SHP77 (cell line): ENCODE results near the gene RRP36.

ENCODE experiments used
- DNase-seq, 2 experiments: peaks; one replicate each; lab custom pipeline; 2025; lab: John Stamatoyannopoulos, UW

RRP36 gene

DNA sequence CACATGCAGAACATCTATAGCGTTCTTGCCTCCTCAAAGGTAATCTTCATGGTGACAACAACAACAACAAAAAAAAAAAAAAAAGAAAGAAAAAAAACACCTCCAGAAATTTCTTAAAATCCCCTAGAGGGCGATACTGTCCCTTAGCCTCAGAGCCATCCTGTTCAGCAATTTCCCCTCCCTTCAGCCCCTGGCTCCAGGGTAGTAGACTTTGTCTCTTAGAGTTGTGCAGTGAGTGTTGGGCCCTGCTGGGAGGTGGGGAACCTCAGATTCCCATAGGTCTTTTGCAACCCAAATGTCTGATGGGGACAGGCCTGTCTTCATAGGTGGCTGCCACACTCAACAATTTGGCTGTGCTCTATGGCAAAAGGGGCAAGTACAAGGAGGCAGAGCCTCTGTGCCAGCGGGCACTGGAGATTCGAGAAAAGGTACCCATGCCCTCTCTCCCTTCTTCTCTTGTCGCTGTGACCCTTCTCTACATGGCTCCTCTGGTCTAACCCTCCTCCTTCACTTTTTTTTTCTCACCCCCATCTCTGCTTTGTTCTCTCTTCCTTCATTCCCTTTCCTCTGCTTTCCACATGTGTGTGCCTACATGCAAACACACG is 48.7 kb downstream of the RRP36 start:
- DNase-seq = peak in 1 of 2 experiments; percentile 45

DNA sequence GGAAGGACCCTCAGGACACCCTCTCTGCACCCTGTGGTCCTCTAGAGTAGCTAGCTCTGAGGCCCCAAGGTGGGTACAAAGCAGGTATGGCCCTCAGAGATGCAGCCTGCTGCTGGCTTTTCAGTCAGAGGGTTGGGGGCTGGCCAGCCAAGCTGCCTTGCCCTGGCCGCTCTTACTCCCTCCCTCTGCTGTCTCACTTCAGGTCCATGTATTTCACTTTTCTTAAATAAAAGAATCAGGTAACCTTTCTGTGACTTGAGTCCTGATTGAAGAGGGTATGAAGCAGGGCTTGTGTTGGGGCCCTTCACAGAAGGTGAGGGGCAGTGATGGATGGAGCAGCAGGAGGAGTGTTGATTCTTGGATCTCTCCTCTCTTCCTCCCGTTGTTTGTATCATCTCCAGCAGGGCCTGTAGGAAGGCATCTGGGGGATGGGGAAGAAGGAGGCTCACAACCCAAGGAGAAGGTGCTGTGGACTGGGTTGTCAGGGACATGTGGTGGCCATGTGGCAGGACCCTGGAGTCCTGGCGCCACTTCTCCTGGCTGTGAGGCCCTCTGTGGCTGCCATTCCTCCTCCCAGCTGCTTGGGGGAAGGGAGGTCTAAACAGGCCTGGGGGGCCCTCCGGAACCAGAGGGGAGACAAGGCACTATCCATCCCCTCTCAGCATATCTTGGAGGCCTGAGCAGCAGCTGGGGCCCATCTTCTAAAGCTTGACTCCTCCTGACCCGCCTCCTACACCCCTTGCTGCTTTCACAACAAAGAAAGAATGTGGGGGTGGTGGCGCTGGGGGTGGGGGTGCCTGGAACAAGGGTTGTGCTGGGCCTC is 53.6 kb downstream of the RRP36 start:
- no peak for DNase-seq

DNA sequence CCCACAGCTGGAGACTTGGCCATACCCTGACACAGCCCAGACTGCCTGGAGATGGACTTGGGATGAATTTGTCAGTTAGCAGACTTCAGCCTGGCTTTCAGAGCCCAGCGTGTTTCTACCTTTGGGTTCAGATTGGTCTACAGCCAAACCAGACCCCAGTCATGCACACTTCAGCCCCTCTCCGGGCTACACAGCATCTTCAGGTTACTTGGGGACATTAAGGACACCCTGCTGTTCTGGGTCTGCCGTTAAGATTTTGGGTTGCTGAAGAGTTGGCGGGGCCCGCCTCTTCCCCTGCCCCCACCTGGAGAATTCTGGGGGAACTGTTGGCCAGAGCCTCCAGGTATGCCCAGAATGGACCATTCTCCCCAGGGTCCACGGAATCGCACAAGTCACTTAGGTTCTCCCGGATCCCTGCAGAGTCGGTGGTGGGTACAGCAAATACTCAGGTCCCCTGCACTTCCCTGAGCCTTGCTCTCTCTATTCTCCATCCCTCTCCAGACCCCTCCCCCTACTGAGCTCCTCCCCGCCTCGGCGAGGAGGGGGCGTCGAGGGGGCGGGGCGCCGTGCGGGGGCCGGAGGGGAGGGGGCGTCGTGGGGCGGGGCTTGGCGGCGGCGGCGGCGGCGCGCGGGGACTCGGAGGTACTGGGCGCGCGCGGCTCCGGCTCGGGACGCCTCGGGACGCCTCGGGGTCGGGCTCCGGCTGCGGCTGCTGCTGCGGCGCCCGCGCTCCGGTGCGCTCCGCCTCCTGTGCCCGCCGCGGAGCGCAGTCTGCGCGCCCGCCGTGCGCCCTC is 54.4 kb downstream of the RRP36 start, which contains the start of gene PTK7:
Gene PTK7, plus strand, starts transcription at position 645 of the 794 bp plus-strand sequence. CDS start 175 bp downstream, outside the sequence.
- peak; percentile 32 to 34 for DNase-seq

DNA sequence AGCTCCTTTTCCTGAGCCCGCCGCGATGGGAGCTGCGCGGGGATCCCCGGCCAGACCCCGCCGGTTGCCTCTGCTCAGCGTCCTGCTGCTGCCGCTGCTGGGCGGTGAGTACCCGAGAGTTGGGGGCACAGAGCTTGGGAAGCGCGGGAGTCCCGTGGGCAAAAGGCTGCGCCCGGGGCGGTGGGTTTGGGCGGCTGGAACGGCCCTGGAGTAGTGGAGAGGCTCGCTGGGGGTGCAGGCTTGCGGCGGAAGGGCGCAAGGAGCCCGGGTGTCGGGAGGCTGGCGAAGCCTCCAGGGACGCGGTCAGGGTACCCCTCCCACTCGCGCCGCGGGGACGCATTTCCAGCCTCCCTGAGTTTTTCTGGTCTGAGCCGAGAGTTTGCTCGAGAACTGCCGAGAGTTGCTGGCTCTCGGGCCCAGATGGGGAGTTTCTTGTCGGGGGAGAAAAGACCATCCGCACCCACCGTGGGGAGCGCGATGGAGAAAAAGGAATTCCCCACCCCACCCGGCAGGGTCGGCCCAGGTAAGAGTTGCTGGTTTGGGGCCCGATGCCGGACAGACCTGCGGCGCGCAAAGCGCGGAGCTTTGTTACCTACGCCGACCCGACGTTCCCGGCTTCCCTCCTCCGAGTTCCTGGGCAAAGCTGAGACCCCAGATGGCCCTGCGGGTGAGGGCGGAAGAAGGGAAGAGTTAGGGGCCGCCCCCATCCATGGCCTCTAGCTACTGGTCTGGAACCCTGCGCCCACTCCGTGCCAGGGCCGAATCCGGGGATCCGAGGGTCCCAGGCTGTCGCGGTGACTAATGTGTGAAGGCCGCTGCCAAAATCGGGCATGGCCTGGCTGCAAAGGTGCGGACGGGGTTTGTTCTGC is 55.3 kb downstream of the RRP36 start:
- peak; percentile 9 to 18 for DNase-seq

DNA sequence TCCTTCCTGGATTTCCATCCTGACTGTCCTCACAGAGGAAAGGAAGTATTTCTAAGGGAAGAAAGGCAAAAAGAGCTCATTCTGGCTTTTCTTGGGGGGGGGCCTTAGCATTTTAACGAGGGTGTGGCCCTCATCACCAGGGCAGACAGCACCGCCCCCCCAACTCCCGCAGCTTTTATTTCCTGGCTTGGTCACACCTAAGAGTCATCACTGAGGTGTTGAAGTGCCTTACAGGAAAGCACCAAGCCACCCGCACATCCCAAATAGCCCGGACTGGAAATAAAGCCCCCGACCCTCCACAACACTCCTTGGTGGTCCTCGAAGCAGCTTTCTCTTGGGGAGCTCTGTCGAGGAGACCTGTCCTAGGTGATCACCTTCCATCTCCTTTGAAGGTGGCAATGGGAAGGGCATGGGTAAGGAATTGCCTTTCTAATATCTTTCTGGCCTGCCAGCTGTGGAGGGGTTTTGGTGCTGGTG is 55.9 kb downstream of the RRP36 start:
- DNase-seq = no peak

DNA sequence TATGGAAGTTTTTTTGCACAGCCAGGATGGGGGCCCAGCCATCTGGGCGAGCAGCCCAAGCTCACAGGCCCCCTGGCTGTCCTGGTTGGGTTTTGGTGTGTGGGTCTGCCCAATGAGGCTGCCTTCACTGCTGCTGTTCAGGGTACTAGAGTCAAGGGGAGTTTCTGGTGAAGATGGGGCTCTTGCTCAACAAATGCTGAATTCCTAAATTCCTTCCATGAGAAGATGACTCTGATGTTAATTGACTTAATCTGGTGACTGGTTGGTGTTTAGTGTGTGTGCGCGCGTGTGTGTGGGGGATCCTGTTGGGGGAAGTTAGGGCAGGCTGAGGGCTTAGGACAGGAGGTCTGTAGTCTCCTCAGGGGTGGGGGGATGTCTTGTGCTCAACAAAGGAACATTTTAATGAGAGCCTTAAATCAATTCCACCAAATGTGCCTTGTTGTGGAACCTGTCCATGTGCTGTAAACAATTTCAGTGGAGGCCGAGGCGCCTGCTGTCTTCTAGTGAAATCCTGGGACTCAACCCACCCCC is 56.6 kb downstream of the RRP36 start:
- DNase-seq = no peak

DNA sequence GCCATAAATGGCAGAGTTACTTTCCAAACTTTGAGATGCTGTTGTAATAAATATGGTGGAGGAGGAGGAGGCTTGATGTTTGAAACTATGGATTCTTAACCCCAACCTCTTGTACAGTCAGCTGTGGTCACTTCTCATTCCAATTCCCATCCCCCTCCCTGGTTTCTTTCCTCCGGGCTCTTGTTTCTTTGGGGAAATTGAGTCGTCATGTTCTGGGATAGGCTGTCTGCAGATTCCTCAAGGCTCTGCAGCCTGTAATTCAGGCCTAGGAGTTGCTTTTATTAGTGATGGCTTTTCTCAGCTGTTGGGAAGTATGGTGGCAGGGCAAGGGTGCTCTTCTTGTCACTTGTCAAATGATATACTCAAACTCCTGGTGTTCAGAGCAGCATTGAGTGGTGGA is 57.3 kb downstream of the RRP36 start:
- no peak for DNase-seq
